Neural progenitor cell (in vitro differentiated cells): ENCODE data around the gene DYNC1LI1.

Experiments used
- CTCF ChIP-seq: fragments of 200-600 bp; sonication (generic); IDR thresholded peaks from 2 replicates; pipeline ENCODE4 v1.5.1; 2017; ENCODE audit warnings: antibody characterized with exemption, mild to moderate bottlenecking
- EZH2 ChIP-seq: fragments of 200-600 bp; sonication (generic); IDR thresholded peaks from 2 replicates; pipeline ENCODE4 v1.6.1; 2017; ENCODE audit warnings: antibody characterized with exemption, mild to moderate bottlenecking, moderate library complexity
- EZH2phosphoT487 ChIP-seq: fragments of 200-600 bp; sonication (generic); IDR thresholded peaks from 2 replicates; pipeline ENCODE4 v1.6.1; 2017; ENCODE audit warnings: antibody characterized with exemption

- TF ChIP-seq CTCF (no peak), EZH2 (no peak), EZH2phosphoT487 (no peak)
Observed at GRCh38 chr3:32577581-32578556, 7.2 kb upstream of the DYNC1LI1 start.
